Type B pancreatic cell (in vitro differentiated cells): ENCODE measurements around the gene TALDO1. TPM values are rescaled to one million over a fixed set of nuclear protein-coding genes. Genes with fewer than 3 reads are reported as not detected.

Experiments used
- DNase-seq: peaks from one replicate; pipeline ENCODE4 v3.0.0; 2021; ENCODE audit warnings: mixed read lengths; ENCODE audit not compliant: unreplicated experiment; ENCODE audit errors: extremely low spot score
- H3K27ac Mint-ChIP-seq: 2 replicates; pipeline ENCODE4 v1.8.0; 2021; ENCODE audit warnings: mild to moderate bottlenecking, mixed read lengths
- H3K27me3 Mint-ChIP-seq: 2 replicates; pipeline ENCODE4 v1.8.0; 2021; ENCODE audit warnings: mixed read lengths
- H3K36me3 Mint-ChIP-seq: 2 replicates; pipeline ENCODE4 v1.8.0; 2021; ENCODE audit warnings: mixed read lengths
- H3K4me1 Mint-ChIP-seq: one replicate; pipeline ENCODE4 v1.8.0; 2021; ENCODE audit warnings: mixed read lengths; ENCODE audit not compliant: unreplicated experiment
- H3K4me3 Mint-ChIP-seq: 2 replicates; pipeline ENCODE4 v1.8.0; 2021; ENCODE audit warnings: mild to moderate bottlenecking, mixed read lengths
- H3K9me3 Mint-ChIP-seq: 2 replicates; pipeline ENCODE4 v1.8.0; 2021; ENCODE audit warnings: mixed read lengths
- total RNA-seq: library from RNA; stranded (reverse); gene quantifications from 2 replicates; pipeline ENCODE4 v1.2.1, GENCODE V29; 2021; ENCODE audit warnings: low replicate concordance
- TF ChIP-seq, protein P1 (sequence below): fragments of 200-600 bp; sonication (generic); conservative IDR thresholded peaks from 2 replicates; pipeline ENCODE4 v1.5.0; 2021; ENCODE audit warnings: antibody characterized with exemption, mild to moderate bottlenecking

TALDO1 gene
- total RNA-seq, 1 donor from 2014 or later: 189 TPM

GRCh38 chr11:782264-783174 is 35.3 kb downstream of the TALDO1 start:
- DNase-seq: no peak
- no peaks in the 10 kb centered on the region for H3K36me3 Mint-ChIP-seq
- no peak overlapping the region for H3K27ac Mint-ChIP-seq
- TF ChIP-seq, protein P1, sequence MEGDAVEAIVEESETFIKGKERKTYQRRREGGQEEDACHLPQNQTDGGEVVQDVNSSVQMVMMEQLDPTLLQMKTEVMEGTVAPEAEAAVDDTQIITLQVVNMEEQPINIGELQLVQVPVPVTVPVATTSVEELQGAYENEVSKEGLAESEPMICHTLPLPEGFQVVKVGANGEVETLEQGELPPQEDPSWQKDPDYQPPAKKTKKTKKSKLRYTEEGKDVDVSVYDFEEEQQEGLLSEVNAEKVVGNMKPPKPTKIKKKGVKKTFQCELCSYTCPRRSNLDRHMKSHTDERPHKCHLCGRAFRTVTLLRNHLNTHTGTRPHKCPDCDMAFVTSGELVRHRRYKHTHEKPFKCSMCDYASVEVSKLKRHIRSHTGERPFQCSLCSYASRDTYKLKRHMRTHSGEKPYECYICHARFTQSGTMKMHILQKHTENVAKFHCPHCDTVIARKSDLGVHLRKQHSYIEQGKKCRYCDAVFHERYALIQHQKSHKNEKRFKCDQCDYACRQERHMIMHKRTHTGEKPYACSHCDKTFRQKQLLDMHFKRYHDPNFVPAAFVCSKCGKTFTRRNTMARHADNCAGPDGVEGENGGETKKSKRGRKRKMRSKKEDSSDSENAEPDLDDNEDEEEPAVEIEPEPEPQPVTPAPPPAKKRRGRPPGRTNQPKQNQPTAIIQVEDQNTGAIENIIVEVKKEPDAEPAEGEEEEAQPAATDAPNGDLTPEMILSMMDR: no peak
- no peak overlapping the region for H3K4me3 Mint-ChIP-seq
- no peaks in the 10 kb centered on the region for H3K27me3 Mint-ChIP-seq
- peaks cover 12% of the 10 kb centered on the region for H3K4me1 Mint-ChIP-seq
- no peaks in the 10 kb centered on the region for H3K9me3 Mint-ChIP-seq

GRCh38 chr11:783581-784015 is 36.3 kb downstream of the TALDO1 start:
- TF ChIP-seq, protein P1: peak; percentile 88
- Mint-ChIP-seq H3K4me3 (peak overlapping the region; percentile 73), H3K9me3 (no peaks in the 10 kb centered on the region), H3K36me3 (no peaks in the 10 kb centered on the region), H3K27ac (peak overlapping the region; percentile 89), H3K4me1 (peaks cover 12% of the 10 kb centered on the region), H3K27me3 (no peaks in the 10 kb centered on the region)
- DNase-seq: no peak

DNA sequence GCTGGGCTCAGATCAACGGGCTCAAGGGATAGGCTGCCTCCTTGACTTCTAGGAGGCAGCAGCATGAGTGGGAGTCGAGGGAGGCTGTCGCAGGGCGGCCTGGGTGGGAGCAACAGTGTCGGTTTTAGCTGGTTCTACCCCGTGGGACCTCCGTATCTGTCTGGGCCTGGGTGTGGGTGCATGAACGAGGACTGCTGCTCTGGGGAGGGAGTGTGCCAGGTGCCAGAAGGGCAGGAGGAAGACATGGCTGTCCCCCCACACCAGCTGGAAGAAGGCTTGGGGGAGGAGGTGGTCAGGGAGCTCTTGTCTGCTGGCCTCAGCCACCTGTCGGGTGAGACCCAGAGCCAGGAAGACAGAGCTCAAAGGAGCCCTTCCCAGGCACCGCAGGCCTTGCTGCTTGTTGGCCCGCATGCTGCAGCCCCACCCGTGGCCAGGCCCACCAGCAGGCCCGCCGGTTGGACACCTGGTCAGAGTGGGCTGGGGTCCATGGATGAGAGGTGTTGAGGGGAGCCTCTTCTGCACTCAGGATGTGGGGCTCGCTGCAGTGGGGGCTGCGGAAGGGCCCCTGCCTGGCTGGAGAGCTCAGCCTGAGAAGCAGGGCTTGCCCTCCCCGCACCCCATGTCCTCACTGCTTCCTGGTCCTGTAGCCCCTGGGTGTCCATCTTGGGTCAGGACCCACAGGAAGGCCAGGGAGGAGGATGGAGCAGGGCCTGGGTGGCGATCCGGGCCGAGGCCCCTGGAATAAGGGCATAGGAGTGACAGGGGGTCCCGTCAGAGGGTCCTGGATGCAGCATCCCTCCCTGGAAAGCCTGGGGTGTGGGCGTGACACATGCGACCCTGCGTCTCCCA is 39.2 kb downstream of the TALDO1 start:
- Mint-ChIP-seq H3K27me3 (no peaks in the 10 kb centered on the region), H3K9me3 (no peaks in the 10 kb centered on the region), H3K4me1 (peaks cover 12% of the 10 kb centered on the region), H3K36me3 (no peaks in the 10 kb centered on the region), H3K27ac (no peak overlapping the region), H3K4me3 (no peak overlapping the region)
- DNase-seq: no peak
- TF ChIP-seq, protein P1: no peak

GRCh38 chr11:787084-787675 is 39.9 kb downstream of the TALDO1 start:
- TF ChIP-seq, protein P1: no peak
- Mint-ChIP-seq H3K4me1 (peaks cover 12% of the 10 kb centered on the region), H3K36me3 (no peaks in the 10 kb centered on the region), H3K9me3 (no peaks in the 10 kb centered on the region), H3K27ac (no peak overlapping the region), H3K27me3 (no peaks in the 10 kb centered on the region), H3K4me3 (no peak overlapping the region)
- DNase-seq: no peak

GRCh38 chr11:788009-788640 is 40.9 kb downstream of the TALDO1 start:
- no peak overlapping the region for H3K4me3 Mint-ChIP-seq

More at GRCh38 chr11:788009-788640, 40.9 kb downstream of the TALDO1 start:
- H3K27me3 Mint-ChIP-seq: no peaks in the 10 kb centered on the region
- H3K4me1 Mint-ChIP-seq: peaks cover 9% of the 10 kb centered on the region
- no peak overlapping the region for H3K27ac Mint-ChIP-seq
- DNase-seq: no peak
- TF ChIP-seq, protein P1: peak; percentile 46
- no peaks in the 10 kb centered on the region for H3K36me3 Mint-ChIP-seq
- no peaks in the 10 kb centered on the region for H3K9me3 Mint-ChIP-seq
